AG10803 (cell line): ENCODE results near the gene FRG2B.
"Not testable (repeated sequence)": the region's sequence is repeated elsewhere in the genome, so short reads cannot be mapped to it uniquely, and the experiment has no call there.

Experiments
- DNase-seq: peaks from one replicate; pipeline ENCODE4 v3.0.0; 2010; ENCODE audit warnings: low read depth
- H3K4me3 ChIP-seq: 2 replicates; pipeline ENCODE4 v1.5.1; 2011; ENCODE audit warnings: mild to moderate bottlenecking, low read length, control low read depth
- CTCF ChIP-seq: conservative IDR thresholded peaks from 2 replicates; pipeline ENCODE4 v1.5.1; 2011; ENCODE audit warnings: mild to moderate bottlenecking, low read length, control low read depth, inconsistent platforms

The FRG2B gene

GRCh38 chr10:133617196-133617595, 9.4 kb downstream of the FRG2B start:
- DNase-seq: no peak
- H3K4me3 ChIP-seq: no peak overlapping the region
- no peak for TF ChIP-seq CTCF

- no peak for DNase-seq
- no peak overlapping the region for H3K4me3 ChIP-seq
- TF ChIP-seq CTCF: no peak
Observed at GRCh38 chr10:133616371-133617130, 10.0 kb downstream of the FRG2B start.

GRCh38 chr10:133614830-133615580, 11.6 kb downstream of the FRG2B start:
- H3K4me3 ChIP-seq: no peak overlapping the region
- DNase-seq: no peak

GRCh38 chr10:133613699-133614098, 12.9 kb downstream of the FRG2B start:
- H3K4me3 ChIP-seq: no peak overlapping the region
- TF ChIP-seq CTCF: no peak
- no peak for DNase-seq

More at GRCh38 chr10:133614830-133615580, 11.6 kb downstream of the FRG2B start:
- TF ChIP-seq CTCF: no peak

GRCh38 chr10:133611079-133611478, 15.5 kb downstream of the FRG2B start:
- TF ChIP-seq CTCF: no peak
- DNase-seq: no peak
- H3K4me3 ChIP-seq: no peak overlapping the region

GRCh38 chr10:133608855-133609254, 17.7 kb downstream of the FRG2B start:
- peak; percentile 63 for TF ChIP-seq CTCF
- no peak overlapping the region for H3K4me3 ChIP-seq
- DNase-seq: peak; percentile 25

- not testable (repeated sequence) for DNase-seq, H3K4me3 ChIP-seq
Observed at GRCh38 chr10:133603434-133603833, 23.2 kb downstream of the FRG2B start.
